Measurements from ENCODE around the gene ADAMTS9.

- TF ChIP-seq POLR2A (IDR thresholded peaks at IDR 0.05) (no peak), CTCF (IDR thresholded peaks at IDR 0.05) (no peak)
These were observed 62.4 kb downstream of the ADAMTS9 start for GRCh38 chr3:64625381-64625780.
